GM21825 (cell line): ENCODE results near the gene FAM9A.

ENCODE experiments used
- ATAC-seq: cut with Tn5 transposase; IDR thresholded peaks from one replicate; pipeline ENCODE4 v1.9.1; 2021; ENCODE audit warnings: mild to moderate bottlenecking, moderate library complexity; ENCODE audit not compliant: unreplicated experiment

The FAM9A gene

DNA sequence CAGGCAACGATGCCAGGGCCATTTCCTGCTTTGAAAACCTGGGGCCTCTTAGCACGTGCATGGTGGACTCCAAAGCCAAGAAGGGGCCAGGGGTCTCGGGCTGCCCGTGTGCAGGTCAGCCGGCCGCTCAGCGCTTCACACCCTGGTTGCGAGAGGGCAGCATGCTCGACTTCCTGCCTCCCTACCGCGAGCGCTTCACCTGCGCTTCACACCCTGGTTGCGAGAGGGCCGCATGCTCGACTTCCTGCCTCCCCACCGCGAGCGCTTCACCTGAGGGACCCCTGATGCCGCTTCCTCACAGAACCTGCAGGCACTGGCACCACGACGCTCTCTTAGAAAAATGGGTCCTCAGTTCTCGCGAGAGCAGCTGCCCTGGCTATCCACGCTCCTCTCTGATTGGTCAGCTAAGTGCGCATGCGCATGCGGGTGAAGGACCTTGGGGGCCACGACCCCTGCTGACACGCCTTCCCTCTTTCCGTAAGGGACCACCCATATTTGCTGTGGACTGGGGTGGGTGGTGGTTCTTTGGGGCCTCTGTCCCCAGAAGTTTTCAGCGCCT lies at the start of gene FAM9A:
Gene FAM9A (minus strand): TSS at position 343 of the 559 bp plus-strand sequence. CDS start 1,212 bp downstream, outside the sequence.
- no peak for ATAC-seq

GRCh38 chrX:8850478-8850877 lies 49.3 kb upstream of the FAM9A start:
- no peak for ATAC-seq

- no peak for ATAC-seq
Measured at GRCh38 chrX:8849945-8850344, 48.8 kb upstream of the FAM9A start.

DNA sequence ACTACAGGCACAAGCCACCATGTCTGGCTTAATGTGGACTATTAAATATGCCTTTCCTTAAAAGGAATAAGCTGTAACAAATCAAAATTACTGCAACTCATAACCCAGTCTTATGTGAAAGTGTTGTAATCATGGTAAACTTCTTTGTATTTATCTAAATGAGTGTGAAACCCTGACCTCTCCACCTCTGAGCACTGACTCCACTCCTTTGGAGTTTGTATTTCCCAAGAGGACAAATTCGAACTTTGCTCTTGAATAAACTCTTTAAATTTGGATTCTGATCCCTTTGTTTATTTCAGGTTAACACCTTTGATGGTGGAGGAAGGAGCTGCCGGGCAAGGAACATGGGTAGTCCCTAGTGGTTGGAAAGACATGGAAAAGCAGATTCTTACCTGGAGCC lies 48.3 kb upstream of the FAM9A start:
- ATAC-seq = no peak

GRCh38 chrX:8848911-8849310 lies 47.7 kb upstream of the FAM9A start:
- ATAC-seq = no peak

GRCh38 chrX:8848441-8848840 lies 47.3 kb upstream of the FAM9A start:
- ATAC-seq = no peak

GRCh38 chrX:8847360-8847759 lies 46.2 kb upstream of the FAM9A start:
- no peak for ATAC-seq

DNA sequence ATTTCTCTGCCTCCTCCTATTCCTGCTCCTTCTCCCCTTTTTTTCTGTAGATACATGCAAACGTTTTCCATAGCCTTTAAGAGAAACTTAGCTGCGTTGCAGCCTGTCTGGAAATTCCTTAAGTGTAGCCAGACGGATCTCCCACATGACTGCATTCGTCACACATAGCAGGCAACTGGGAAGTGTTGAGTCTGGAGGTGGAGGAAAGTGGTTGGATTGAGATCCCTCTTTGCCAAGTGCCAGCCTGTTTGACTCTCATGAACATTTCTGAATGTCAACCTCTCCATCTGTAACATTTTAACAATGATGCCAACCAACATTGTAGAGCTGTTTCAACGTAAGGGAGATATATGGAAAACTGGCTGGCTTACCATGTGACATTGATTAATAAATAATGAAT lies 45.1 kb upstream of the FAM9A start:
- no peak for ATAC-seq

- ATAC-seq = no peak
Measured at GRCh38 chrX:8845469-8845868, 44.3 kb upstream of the FAM9A start.

- ATAC-seq = no peak
Measured at GRCh38 chrX:8845060-8845459, 43.9 kb upstream of the FAM9A start.

GRCh38 chrX:8844157-8844556 lies 43.0 kb upstream of the FAM9A start:
- ATAC-seq = no peak

GRCh38 chrX:8841911-8842310 lies 40.7 kb upstream of the FAM9A start:
- no peak for ATAC-seq

- ATAC-seq = no peak
Measured at GRCh38 chrX:8834392-8834791, 33.2 kb upstream of the FAM9A start.

- ATAC-seq = no peak
Measured at GRCh38 chrX:8832582-8833378, 31.6 kb upstream of the FAM9A start.

DNA sequence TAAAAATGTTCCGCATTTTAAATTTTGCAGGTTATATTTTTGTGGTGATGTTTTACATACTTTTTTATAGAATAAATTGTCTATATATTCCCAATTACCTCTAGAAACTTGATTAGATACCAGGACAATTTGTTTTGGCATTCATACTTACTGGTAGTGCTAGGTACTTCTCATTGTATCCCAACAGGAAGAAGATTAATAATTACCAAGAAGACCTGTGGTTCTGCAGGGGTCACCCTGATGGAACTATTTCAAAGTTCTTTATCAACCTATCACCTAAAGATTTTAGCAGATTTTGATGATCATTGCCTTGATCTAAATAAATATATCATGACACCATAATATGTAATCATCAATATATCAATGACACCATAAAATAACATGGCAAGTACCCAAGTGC lies 22.5 kb upstream of the FAM9A start:
- ATAC-seq = no peak

GRCh38 chrX:8822002-8822401 lies 20.8 kb upstream of the FAM9A start:
- no peak for ATAC-seq

GRCh38 chrX:8820910-8821527 lies 19.8 kb upstream of the FAM9A start:
- ATAC-seq = no peak

- no peak for ATAC-seq
Measured at GRCh38 chrX:8815460-8816065, 14.4 kb upstream of the FAM9A start.

GRCh38 chrX:8813036-8813435 lies 11.9 kb upstream of the FAM9A start:
- no peak for ATAC-seq

DNA sequence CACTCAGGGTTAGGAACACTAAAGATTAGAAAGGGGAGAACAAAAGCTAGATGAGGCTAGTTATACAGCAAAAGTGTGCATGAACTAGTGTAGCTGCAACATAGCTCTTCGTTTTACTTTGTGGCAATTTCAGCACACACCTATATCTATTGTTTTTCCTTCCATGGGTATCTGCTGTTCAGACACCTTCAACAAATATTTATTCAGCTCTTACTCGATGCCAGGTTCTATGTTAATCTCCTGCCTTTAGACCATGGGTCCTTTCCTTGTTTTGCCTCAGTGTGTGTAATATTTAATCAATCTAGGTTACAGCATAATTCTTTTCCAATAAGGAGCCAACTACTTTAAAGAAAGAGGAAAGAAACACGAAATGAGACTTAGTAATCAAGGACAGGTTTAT lies 10.4 kb upstream of the FAM9A start:
- ATAC-seq = no peak

DNA sequence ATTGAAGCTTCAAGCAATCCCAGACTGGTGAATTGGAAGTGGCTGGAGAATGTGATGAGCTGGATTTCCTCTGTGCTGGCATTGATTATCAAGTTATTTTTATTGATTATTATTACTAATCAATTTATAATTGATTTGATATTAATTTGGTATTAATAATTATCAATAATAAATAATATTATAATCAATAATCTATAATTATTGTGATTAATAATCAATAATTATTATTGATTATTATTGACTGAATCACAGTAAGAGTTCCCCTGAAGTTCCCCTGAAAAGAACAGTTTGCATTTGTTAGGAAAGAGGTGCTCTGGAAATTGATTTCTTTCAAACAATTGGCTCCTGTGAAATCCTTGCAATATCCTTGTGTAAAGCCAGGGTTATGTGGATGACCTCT lies 7.5 kb upstream of the FAM9A start:
- no peak for ATAC-seq

GRCh38 chrX:8805974-8806373 lies 4.8 kb upstream of the FAM9A start:
- ATAC-seq = no peak
